Activated effector memory CD4-positive, alpha-beta T cell treated with Interleukin-2 at 50 U/mL for 16 hours (primary cell): ENCODE measurements around the gene NME3.
A peak's percentile ranks its signal among the peaks of the same experiment; 100 is the strongest.
"Not testable (repeated sequence)": the region's sequence is repeated elsewhere in the genome, so short reads cannot be mapped to it uniquely, and the experiment has no call there.

Source experiments
- DNase-seq: peaks from one replicate; pipeline ENCODE4 v3.0.0-alpha.2; 2020

The NME3 gene

DNA sequence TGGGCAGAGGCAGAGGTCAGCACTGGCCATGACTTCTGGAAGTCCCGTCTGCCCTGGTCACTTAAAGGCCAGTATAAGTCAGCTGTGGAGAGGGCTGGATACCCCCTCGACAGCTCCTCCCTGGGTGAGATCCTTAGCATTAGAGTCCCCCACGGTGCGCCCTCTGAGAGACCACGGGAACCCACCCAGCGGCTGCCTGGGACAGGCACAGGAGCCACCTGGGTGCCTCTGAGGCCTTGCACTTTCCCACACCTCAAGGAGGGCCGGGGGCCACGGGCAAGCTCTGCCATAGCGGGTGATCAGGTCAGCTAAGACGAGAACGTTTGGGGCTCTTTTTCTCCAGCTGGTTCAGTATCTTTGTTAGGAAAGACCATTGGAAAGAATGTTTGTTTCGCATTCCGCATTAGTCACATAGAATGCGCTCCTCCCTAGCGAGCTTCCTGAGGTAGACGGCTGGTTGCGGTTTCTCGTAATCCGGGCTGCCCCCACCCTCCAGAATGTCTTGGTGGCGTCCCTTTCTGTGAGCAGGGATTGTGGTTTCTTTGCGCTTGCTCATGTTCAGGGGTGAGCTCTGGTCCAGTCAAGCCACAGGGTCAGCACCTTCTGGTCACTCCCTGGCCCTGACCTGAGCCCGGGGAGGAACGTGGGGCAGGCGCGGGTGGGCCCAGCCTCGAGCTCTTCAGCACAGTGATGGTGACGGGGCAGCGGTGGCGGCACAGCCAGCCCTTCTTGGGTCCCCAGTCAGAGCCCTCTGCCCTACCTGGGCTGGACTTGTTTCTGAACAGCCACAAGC, 25.2 kb downstream of the NME3 start:
- no peak for DNase-seq

DNA sequence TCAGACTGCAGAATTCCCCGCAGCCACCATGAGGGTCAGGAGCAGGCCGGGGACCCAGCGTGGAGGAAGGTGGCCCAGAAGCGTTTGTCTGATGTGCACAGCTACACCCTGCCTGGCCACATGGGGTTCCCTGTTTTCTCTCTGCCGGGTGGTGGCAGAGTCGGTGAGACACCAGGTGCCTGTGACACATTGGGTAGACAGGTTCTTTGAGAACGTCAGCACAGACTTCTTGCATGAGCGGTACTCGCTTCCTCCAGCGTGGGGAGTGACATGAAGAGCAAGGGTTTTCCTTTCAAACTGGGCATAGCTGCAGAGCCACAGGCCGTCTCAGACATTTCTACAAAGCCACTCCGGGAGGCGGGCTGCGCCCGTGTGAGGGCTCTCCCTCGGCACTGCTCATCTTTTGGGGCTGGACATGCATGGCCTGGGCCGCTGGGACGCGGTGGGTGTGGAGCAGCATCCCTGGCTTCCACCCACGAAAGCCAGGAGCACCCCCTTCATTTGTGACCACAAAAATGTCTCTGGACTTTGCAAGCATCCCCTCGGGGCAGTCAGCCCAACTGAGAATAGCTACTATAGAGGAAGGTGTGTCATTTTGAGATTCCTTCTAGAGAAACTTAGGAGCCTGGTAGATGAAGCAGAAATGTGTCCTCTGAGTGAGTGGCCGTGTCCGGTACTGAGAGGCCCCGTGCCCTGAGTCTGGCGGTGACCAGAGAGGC, 26.0 kb downstream of the NME3 start:
- no peak for DNase-seq

GRCh38 chr16:1744338-1744840, 27.0 kb downstream of the NME3 start:
- no peak for DNase-seq

- DNase-seq = no peak
Observed at GRCh38 chr16:1743376-1744337, 27.7 kb downstream of the NME3 start.

DNA sequence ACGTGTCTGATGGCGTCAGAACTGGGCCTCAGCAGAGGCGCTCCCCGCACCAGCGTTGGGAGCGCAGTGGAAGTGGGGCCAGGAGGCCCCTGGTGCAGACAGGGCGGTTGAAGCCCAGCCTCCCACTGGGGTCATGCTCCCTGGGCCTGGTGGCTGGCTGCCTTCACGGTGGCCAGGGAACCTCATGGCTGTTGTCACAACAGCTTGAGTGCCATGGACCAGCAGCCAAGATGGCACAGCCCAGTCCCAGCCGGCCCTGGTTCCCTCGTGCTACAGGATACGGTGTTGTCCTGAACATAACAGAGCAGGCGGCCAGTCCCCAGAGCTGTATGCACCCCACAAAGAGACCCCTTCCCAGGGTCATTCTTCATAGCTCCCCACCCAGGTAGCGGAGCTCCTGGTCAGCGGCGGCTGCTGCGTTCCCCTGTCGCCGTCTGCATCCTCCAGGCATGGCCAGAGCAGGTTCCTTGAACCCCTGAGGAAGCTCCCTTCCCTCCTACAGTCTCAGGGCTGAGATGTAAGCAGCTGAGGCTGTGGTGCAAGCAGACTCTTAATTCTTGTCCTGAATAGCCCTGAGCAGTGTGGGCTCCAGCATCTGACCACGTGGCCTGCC, 29.7 kb downstream of the NME3 start:
- DNase-seq = no peak

DNA sequence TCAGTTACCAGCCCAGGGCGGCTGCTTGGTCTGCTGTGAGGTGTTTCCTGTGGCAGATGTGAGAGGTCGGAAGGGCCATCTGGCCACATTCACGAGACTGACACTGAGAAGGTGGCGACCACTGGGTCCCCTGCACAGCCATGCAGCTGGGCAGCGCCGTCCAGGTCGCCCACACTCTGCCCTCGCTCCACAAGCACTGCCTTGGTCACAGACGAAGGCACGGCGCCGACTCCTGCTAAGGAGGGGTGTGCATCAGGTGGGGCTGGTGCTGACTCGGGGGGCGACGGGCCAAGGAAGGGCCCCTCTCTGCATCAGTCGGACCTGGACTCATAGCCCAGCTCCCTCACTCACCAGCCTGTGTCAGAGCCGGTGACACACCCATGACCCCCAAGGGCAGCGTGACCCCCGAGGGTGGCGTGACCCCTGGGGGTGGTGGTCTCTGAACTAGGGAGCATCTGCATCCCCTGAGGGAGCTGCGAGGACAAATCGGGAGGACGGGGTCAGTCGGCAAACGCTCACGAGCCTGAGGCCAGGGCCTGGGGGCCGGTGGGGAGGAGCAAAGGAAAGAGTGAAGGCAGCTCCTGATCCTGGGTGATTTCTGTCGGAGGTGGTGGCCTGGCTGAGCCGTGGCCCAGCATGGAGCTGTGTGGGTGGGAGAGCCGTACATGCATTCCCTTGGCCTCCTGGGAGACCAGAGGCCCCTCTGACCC, 30.4 kb downstream of the NME3 start:
- DNase-seq = no peak

GRCh38 chr16:1740234-1740633, 31.1 kb downstream of the NME3 start:
- no peak for DNase-seq

DNA sequence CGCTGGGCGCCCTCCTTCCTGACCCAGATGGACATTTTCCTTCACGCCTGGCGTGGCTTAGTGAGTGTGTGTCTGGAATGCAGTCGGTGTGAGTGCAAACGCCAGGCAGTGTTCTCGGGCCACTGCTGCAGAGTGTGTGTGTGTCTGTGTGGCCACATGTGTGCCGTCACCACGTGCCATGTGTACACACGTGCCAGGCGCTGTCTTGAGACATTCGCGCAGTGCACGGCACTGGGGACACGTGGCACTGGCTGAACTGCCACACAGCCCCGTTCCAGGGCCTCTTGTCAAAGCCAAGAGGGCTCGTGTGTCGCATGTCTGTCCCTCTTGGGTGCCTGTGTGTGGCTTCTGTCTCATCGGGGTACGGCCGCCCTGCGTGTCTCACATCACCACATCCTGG, 36.5 kb downstream of the NME3 start:
- DNase-seq = no peak

DNA sequence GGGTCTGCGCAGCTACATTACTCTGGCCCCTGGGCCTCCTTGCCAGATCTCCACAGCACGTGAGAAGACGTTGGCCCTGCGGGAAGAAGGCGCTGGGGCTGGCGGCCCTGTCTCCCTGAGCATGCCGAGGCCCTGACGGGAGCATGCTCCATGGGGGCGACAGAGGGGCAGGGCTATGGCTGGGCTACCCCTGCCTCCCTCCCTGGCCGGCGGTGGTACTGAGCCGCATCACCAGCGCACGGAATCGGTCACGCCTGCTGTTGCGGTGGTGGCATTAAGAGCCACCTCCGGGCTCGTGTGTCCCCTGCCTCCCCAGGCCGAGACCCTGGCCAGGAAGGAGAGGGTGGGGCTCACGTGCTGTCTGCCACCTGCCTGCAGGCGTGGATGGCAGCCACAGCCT, 37.2 kb downstream of the NME3 start:
- no peak for DNase-seq

DNA sequence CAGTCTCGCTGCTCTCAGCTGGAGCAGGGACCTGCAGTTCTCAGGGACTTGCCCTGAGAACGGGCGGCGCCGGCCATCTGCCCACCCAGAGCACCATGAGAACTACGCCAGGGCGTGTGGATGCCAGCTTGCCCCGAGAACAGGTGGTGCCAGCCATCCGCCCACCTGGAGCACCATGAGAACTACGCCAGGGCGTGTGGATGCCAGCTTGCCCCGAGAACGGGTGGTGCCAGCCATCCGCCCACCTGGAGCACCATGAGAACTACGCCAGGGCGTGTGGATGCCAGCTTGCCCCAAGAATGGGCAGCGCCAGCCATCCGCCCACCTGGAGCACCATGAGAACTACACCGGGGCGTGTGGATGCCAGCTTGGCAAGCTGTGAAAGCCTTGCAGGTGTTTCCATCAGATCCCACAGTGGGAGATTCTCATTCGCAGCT, 38.8 kb downstream of the NME3 start:
- DNase-seq = not testable (repeated sequence)

DNA sequence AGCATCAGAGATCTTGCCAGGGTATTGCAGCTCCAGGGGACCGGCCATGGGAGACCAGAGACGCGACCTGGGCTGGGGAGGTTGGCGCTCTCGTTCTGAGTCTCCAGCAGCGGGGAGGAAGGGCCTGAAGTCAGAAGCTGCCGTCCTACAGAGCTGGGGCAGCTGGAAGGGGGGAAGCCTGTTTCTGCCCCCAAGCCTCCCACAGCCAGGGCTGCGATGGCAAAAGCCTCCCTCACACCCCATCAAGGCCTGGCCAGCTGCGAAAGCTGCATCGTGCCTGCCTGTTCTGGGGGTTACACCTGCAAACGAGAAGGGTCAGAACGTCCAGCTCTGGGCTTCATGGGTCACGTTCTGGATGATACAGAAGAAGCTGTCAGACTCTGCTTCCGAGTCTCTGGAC, 39.3 kb downstream of the NME3 start:
- no peak for DNase-seq

- no peak for DNase-seq
Observed at GRCh38 chr16:1731603-1732002, 39.7 kb downstream of the NME3 start.

DNA sequence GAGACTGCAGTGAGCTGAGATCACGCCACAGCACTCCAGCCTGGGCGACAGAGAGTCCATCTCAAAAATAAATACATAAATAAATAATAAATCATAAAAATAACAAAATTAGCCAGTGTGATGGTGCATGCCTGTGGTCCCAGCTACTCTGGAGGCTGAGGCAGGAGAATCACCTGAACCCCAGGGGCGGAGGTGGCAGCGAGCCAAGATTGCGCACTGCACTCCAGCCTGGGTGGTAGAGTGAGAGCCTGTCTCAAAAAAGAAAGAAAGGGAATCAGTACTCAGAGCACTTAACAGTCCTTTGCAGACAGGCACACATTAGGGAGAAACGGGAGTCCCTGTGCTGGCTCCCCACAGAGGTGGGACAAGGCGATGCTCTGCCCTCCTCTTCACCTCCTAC, 40.3 kb downstream of the NME3 start:
- DNase-seq = no peak

GRCh38 chr16:1729445-1729844, 41.9 kb downstream of the NME3 start:
- DNase-seq = no peak

DNA sequence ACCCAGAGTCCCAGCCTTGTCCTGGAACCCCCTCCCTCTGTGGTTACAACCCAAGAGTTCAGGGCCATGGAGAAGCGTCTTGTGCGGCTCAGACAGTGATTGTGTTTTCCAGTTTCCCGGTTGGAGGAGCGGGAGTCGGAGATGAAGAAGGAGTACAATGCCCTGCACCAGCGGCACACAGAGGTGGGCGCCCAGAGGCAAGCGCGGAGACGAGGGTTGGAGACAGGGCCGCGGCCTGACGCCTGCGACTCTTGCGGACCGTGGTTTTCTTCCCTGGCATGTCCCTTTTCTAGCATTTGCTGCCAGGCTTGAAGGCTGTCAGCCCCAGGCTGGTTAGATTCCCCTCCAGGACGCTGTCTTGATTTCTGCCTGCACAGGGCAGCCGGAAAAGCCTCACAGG, 42.3 kb downstream of the NME3 start:
- no peak for DNase-seq

GRCh38 chr16:1727651-1728624, 43.4 kb downstream of the NME3 start:
- no peak for DNase-seq

DNA sequence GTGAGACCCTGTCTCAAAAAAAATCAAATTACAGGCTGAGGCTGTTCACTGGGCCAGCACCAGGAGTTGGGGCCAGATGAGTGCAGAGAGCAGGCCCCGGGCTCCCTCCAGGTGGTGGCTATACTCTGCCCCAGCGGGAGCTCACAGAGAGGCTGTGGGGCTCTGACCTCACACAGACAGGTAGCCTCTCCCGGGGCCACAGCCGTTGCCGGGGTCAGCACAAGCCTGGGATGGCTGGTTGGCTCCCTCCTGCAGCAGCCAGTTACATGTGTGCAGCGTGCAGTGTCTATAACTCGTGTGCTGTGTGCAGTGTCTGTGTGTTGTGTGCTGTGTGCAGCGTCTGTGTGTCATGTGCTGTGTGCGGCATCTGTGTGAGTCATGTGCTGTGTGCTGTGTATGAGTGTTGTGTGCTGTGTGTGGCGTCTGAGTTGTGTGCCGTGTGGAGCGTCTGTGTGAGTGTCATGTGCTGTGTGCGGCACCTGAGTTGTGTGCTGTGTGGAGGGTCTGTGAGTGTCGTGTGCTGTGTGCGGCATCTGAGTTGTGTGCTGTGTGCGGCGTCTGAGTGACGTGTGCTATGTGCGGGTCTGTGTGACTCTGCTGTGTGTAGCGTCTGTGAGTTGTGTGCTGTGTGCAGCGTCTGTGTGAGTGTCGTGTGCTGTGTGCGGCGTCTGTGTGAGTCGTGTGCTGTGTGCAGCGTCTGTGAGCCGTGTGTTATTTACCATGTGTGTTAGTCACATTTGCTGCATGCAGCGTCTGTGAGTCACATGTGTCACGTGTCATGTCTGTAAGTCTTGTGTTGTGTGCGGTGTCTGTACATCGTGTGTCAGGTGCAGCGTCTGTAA, 44.5 kb downstream of the NME3 start:
- DNase-seq = no peak

DNA sequence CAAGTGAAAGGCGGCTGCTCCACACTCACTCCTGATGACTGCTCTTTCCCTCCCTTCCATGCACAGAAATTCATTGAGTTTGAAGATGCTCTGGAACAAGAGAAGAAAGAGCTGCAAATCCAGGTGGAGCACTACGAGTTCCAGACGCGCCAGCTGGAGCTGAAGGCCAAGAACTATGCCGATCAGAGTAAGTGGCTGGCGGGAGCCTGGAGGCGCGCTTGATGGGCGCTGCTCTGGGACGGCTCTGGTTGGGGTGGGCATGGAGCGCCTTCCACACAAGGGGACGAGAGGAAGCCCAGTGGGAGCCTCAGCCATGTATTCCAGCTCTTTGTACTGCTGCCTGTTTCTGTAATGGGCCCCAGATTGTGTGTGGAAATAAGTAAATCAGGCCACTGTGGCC, 46.9 kb downstream of the NME3 start:
- DNase-seq = no peak

GRCh38 chr16:1723450-1724147, 47.7 kb downstream of the NME3 start:
- peak; percentile 13 for DNase-seq
